Right atrium auricular region (tissue), 2 donors: ENCODE results near the gene FBN3. TPM values are rescaled to one million over a fixed set of nuclear protein-coding genes. Genes with fewer than 3 reads are reported as not detected.

ENCODE experiments used
- DNase-seq: peaks from one replicate; pipeline ENCODE4 v3.0.0-alpha.2; 2019; ENCODE audit warnings: low spot score
- H3K27ac ChIP-seq, 2 donors: fragments of 200-600 bp; sonication (generic); 1 replicate in 1 of 2; 2 replicates in 1 of 2; pipeline ENCODE4 v1.5.1; 2016 to 2019
- H3K27me3 ChIP-seq, 2 donors: fragments of 200-600 bp; sonication (generic); one replicate each; pipeline versions ENCODE4 v1.5.1 to v1.6.0; 2017 to 2019
- H3K36me3 ChIP-seq: fragments of 200-600 bp; sonication (generic); one replicate; pipeline ENCODE4 v1.5.1; 2016
- H3K4me1 ChIP-seq, 2 donors: fragments of 200-600 bp; sonication (generic); one replicate each; pipeline versions ENCODE4 v1.5.1 to v1.6.0; 2017 to 2019
- H3K4me3 ChIP-seq, 2 donors: fragments of 200-600 bp; sonication (generic); 1 replicate in 1 of 2; 2 replicates in 1 of 2; pipeline ENCODE4 v1.5.1; 2017 to 2019; ENCODE audit warnings: mild to moderate bottlenecking in 1 of 2, moderate library complexity in 1 of 2
- H3K9me3 ChIP-seq, 2 donors: fragments of 200-600 bp; sonication (generic); one replicate each; pipeline ENCODE4 v1.5.1; 2019
- CTCF ChIP-seq, 2 donors: fragments of 200-600 bp; sonication (generic); IDR thresholded peaks; one replicate each; pipeline ENCODE4 v1.5.1; 2019; ENCODE audit warnings: antibody characterized with exemption in 2 of 2
- total RNA-seq, 2 donors: library from RNA; depleted of rRNA; stranded (reverse); fragments of >200 nt; gene quantifications; one replicate each; pipeline ENCODE4 v1.1.0, GENCODE V29; 2016

Gene FBN3
- total RNA-seq, 2 donors from 2014 or later: not detected

GRCh38 chr19:8089664-8090601 is 59.5 kb downstream of the FBN3 start:
- Histone ChIP-seq H3K4me3 (no peak overlapping the region), H3K27me3 (no peaks in the 10 kb centered on the region), H3K36me3 (no peaks in the 10 kb centered on the region), H3K9me3 (peaks cover 4 to 15% of the 10 kb centered on the region in 2 donors), H3K27ac (no peak overlapping the region), H3K4me1 (no peaks in the 10 kb centered on the region)
- no peak for TF ChIP-seq CTCF (IDR thresholded peaks at IDR 0.05)
- DNase-seq: no peak

- Histone ChIP-seq H3K4me3 (no peak overlapping the region), H3K9me3 (peaks cover 0 to 6% of the 10 kb centered on the region in 2 donors), H3K27me3 (no peaks in the 10 kb centered on the region), H3K36me3 (no peaks in the 10 kb centered on the region), H3K27ac (no peak overlapping the region), H3K4me1 (no peaks in the 10 kb centered on the region)
- no peak for DNase-seq
- no peak for TF ChIP-seq CTCF (IDR thresholded peaks at IDR 0.05)
Observed at GRCh38 chr19:8088752-8089663, 60.4 kb downstream of the FBN3 start.

- Histone ChIP-seq H3K4me3 (no peak overlapping the region), H3K36me3 (no peaks in the 10 kb centered on the region), H3K27ac (no peak overlapping the region), H3K9me3 (no peaks in the 10 kb centered on the region), H3K4me1 (no peaks in the 10 kb centered on the region), H3K27me3 (no peaks in the 10 kb centered on the region)
- TF ChIP-seq CTCF (IDR thresholded peaks at IDR 0.05): no peak
- DNase-seq: no peak
Observed at GRCh38 chr19:8087876-8088275, 61.5 kb downstream of the FBN3 start.

- Histone ChIP-seq H3K4me3 (no peak overlapping the region), H3K9me3 (no peaks in the 10 kb centered on the region), H3K27me3 (no peaks in the 10 kb centered on the region), H3K36me3 (no peaks in the 10 kb centered on the region), H3K4me1 (no peaks in the 10 kb centered on the region), H3K27ac (no peak overlapping the region)
- no peak for DNase-seq
- TF ChIP-seq CTCF (IDR thresholded peaks at IDR 0.05): no peak
Observed at GRCh38 chr19:8086849-8087248, 62.5 kb downstream of the FBN3 start.

DNA sequence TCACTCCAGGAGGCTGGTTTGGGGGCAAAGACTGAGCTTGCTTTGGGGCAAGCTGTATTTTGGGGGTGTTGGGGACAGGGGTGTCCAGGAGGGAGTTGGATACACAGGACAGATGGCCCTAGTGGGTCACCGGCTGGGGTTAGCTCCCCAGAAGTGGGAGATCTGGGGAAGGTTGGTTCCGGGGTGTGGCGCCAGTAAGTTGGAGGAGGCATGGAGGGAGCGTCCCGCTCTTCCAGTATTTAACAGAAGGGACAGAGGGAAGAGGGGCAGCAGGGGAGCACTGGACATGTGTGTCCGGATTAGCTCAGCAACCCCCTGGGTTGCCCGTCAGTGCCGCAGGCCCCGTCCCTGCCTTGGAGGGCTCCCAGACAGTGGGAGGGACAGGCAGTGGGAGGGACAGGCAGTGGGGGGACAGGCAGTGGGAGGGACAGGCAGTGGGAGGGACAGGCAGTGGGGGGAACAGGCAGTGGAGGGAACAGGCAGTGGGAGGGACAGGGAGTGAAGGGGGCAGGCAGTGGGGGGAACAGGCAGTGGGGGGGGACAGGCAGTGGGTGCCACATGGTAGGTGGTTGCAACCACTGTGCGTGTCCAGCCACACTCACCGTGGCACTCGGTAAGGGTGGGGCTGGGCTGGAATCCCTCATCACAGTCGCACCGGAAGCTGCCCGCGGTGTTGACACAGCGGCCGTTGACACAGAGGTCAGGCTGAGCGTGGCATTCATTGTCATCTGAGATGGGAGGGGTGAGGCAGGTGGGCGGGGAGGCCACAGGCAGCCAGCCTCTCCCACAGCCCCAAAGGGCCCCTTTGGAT is 63.6 kb downstream of the FBN3 start:
- no peak for TF ChIP-seq CTCF (IDR thresholded peaks at IDR 0.05)
- no peak for DNase-seq
- Histone ChIP-seq H3K4me1 (no peaks in the 10 kb centered on the region), H3K27ac (no peak overlapping the region), H3K36me3 (no peaks in the 10 kb centered on the region), H3K9me3 (no peaks in the 10 kb centered on the region), H3K4me3 (no peak overlapping the region), H3K27me3 (no peaks in the 10 kb centered on the region)
